Neural progenitor cell (in vitro differentiated cells): Measurements from ENCODE around the gene LRP1-AS. TPM values are rescaled to one million over a fixed set of nuclear protein-coding genes. Genes with fewer than 3 reads are reported as not detected.

ENCODE experiments used
- DNase-seq: peaks from one replicate; pipeline ENCODE4 v3.0.0-alpha.2; 2016; ENCODE audit warnings: low spot score
- H2AFZ ChIP-seq: fragments of 200-600 bp; sonication (generic); replicated peaks from 2 replicates; pipeline ENCODE4 v1.6.1; 2016; ENCODE audit warnings: antibody characterized with exemption
- H3F3A ChIP-seq: fragments of 200-600 bp; sonication (generic); 2 replicates; pipeline ENCODE4 v1.6.1; 2016; ENCODE audit warnings: antibody characterized with exemption, low read depth
- H3K27ac ChIP-seq: fragments of 200-600 bp; sonication (generic); 2 replicates; pipeline ENCODE4 v1.5.1; 2016; ENCODE audit warnings: mild to moderate bottlenecking
- H3K27me3 ChIP-seq: fragments of 200-600 bp; sonication (generic); 2 replicates; pipeline ENCODE4 v1.6.1; 2016; ENCODE audit warnings: mild to moderate bottlenecking, moderate library complexity
- H3K36me3 ChIP-seq: fragments of 200-600 bp; sonication (generic); 2 replicates; pipeline ENCODE4 v1.5.1; 2016
- H3K4me1 ChIP-seq: fragments of 200-600 bp; sonication (generic); 2 replicates; pipeline ENCODE4 v1.6.1; 2016; ENCODE audit warnings: mixed run types
- H3K4me2 ChIP-seq: fragments of 200-600 bp; sonication (generic); 2 replicates; pipeline ENCODE4 v1.6.1; 2016
- H3K4me3 ChIP-seq: fragments of 200-600 bp; sonication (generic); 2 replicates; pipeline ENCODE4 v1.5.1; 2016
- H3K79me2 ChIP-seq: fragments of 200-600 bp; sonication (generic); 2 replicates; pipeline ENCODE4 v1.6.1; 2016; ENCODE audit warnings: low read depth
- H3K9ac ChIP-seq: fragments of 200-600 bp; sonication (generic); 2 replicates; pipeline ENCODE4 v1.6.1; 2016
- H3K9me3 ChIP-seq: fragments of 200-600 bp; sonication (generic); 2 replicates; pipeline ENCODE4 v1.5.1; 2016; ENCODE audit warnings: low read depth
- H4K20me1 ChIP-seq: fragments of 200-600 bp; sonication (generic); 2 replicates; pipeline ENCODE4 v1.6.1; 2016; ENCODE audit warnings: low read depth
- H3K27ac Mint-ChIP-seq: 3 replicates; pipeline ENCODE4 v1.8.0; 2021; ENCODE audit warnings: mixed read lengths
- H3K27me3 Mint-ChIP-seq: 2 replicates; pipeline ENCODE4 v1.8.0; 2022; ENCODE audit warnings: low read depth, mild to moderate bottlenecking, inconsistent platforms, moderate library complexity, mixed read lengths; ENCODE audit not compliant: insufficient read depth
- H3K36me3 Mint-ChIP-seq: 3 replicates; pipeline ENCODE4 v1.8.0; 2021; ENCODE audit warnings: mixed read lengths
- H3K4me1 Mint-ChIP-seq: 3 replicates; pipeline ENCODE4 v1.8.0; 2021; ENCODE audit warnings: mixed read lengths
- H3K4me3 Mint-ChIP-seq: 3 replicates; pipeline ENCODE4 v1.8.0; 2021; ENCODE audit warnings: mild to moderate bottlenecking, moderate library complexity, mixed read lengths
- H3K9me3 Mint-ChIP-seq: 3 replicates; pipeline ENCODE4 v1.8.0; 2020; ENCODE audit warnings: mixed read lengths
- CTCF ChIP-seq: fragments of 200-600 bp; sonication (generic); IDR thresholded peaks from 2 replicates; pipeline ENCODE4 v1.5.1; 2017; ENCODE audit warnings: antibody characterized with exemption, mild to moderate bottlenecking
- EZH2 ChIP-seq: fragments of 200-600 bp; sonication (generic); IDR thresholded peaks from 2 replicates; pipeline ENCODE4 v1.6.1; 2017; ENCODE audit warnings: antibody characterized with exemption, mild to moderate bottlenecking, moderate library complexity
- EZH2phosphoT487 ChIP-seq: fragments of 200-600 bp; sonication (generic); IDR thresholded peaks from 2 replicates; pipeline ENCODE4 v1.6.1; 2017; ENCODE audit warnings: antibody characterized with exemption
- total RNA-seq: library from RNA; depleted of rRNA; stranded (reverse); fragments of >200 nt; gene quantifications from 2 replicates; pipeline ENCODE4 v1.2.3, GENCODE V29; 2015; ENCODE audit warnings: low replicate concordance

LRP1-AS gene
- total RNA-seq, 1 donor from 2014 or later, result not detected

DNA sequence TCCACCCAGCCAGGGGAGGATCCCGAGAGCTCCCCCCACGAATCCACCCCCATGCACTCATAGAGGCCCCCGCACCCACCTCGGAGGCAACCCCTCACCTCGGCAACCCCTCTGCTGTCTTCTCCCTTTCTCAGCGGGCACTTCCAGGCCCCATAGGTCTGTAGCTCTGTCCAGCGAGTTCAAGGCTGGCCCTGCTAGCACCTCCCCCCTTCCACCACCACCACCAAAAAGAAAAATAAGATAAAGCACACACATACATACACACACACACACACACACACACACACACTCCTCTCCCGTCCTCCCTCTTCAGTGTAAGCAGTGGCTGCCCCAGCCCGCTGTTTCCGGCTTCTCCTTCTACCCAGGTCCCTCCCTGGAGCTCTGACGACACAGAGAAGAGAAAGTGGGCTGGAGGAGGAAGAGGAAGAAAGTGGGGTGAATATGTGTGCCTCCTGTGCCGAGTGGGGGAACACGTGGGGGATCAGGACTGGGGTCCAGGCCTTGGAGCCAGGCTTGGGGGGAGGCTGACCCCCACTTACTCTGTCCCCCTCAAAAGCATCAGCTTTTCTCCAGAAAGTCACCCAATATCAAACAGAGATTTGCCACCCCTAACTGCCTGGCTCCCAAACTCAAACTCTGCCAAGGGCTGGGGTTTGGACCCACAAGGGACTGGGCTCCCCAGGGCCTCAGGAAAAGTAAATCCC, 36.2 kb downstream of the LRP1-AS start, which contains the start of gene STAT6:
Gene STAT6 (minus strand): TSS at position 332 of the 704 bp plus-strand sequence. CDS start 3,084 bp downstream, outside the sequence.
- peak within 1 kb of the TSS; percentile 97 for H3K27ac Mint-ChIP-seq
- H3K27ac ChIP-seq, result peak within 1 kb of the TSS; percentile 60
- peak within 1 kb of the TSS; percentile 63 for H2AFZ ChIP-seq
- H3K36me3 ChIP-seq, result no peaks in the 10 kb centered on the region
- no peak for TF ChIP-seq EZH2
- TF ChIP-seq EZH2phosphoT487, result no peak
- no peak for TF ChIP-seq CTCF
- peaks cover 22% of the 10 kb centered on the region for H3K4me1 ChIP-seq
- no peak within 1 kb of the TSS for H3K9ac ChIP-seq
- peaks cover 20% of the 10 kb centered on the region for H3F3A ChIP-seq
- H3K9me3 ChIP-seq, result no peaks in the 10 kb centered on the region
- H3K79me2 ChIP-seq, result peaks cover 3% of the 10 kb centered on the region
- no peaks in the 10 kb centered on the region for H3K27me3 ChIP-seq
- peak; percentile 65 for DNase-seq
- peaks cover 4% of the 10 kb centered on the region for H3K36me3 Mint-ChIP-seq
- H4K20me1 ChIP-seq, result no peaks in the 10 kb centered on the region
- peaks cover 2% of the 10 kb centered on the region for H3K9me3 Mint-ChIP-seq
- peak within 1 kb of the TSS; percentile 41 for H3K4me3 ChIP-seq
- H3K4me2 ChIP-seq, result peak within 1 kb of the TSS; percentile 81
- H3K4me3 Mint-ChIP-seq, result peak within 1 kb of the TSS; percentile 86
- peaks cover 5% of the 10 kb centered on the region for H3K27me3 Mint-ChIP-seq
- H3K4me1 Mint-ChIP-seq, result peaks cover 44% of the 10 kb centered on the region

DNA sequence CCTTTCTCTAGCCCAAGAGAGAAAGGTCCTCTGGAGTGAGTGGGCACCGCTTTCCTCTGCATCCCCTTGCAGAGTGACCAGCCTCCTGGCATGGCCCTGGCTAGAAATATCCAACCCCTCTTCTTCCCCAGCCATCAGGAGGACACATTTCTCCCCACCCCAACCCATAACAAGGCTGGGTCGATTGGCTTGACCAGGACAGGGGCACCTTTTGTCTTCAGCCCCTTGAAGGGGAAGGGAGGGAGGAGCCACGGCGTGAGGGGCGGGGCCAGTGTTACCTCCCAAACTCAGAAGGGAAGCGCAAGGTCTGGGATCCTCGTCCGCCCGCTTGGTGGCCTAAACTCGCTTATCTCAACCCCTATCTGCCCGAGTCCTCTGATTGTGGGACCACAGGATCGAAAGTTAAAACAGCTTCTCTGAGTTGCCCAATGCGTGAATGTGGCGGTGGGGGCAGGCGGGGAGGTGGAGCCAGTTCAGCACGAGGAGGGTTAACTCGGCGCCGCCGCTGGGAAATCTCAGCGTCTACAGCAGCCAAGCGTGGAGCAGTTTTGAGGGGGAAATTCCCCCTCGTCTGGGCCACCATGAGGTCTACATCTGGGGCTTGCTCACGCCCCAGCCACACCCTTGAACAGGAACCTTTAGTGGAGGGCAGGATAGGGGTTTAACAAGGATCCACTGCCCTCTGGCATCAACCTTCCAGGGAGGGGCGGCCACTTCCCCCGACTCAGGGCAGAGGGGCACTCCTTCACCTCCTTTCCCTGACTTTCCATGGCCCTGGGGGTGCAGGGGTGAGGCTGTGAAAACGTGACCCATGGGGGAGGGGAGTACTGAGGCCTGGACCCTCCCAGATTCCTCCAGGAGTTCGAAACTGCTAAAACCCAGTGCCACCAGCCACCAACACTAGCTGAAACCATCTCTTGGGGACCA, 37.1 kb downstream of the LRP1-AS start:
- H3F3A ChIP-seq, result peaks cover 20% of the 10 kb centered on the region
- H3K36me3 ChIP-seq, result no peaks in the 10 kb centered on the region
- TF ChIP-seq EZH2phosphoT487 (no peak), CTCF (peak; percentile 22)
- H3K9ac ChIP-seq, result no peak overlapping the region
- peak overlapping the region; percentile 41 for H3K4me3 ChIP-seq
- no peaks in the 10 kb centered on the region for H3K9me3 ChIP-seq
- DNase-seq, result peak; percentile 91
- H2AFZ ChIP-seq, result peak overlapping the region; percentile 63
- peaks cover 2% of the 10 kb centered on the region for H3K9me3 Mint-ChIP-seq
- no peak overlapping the region for H3K27ac ChIP-seq
- H3K79me2 ChIP-seq, result peaks cover 3% of the 10 kb centered on the region
- peaks cover 4% of the 10 kb centered on the region for H3K36me3 Mint-ChIP-seq
- no peaks in the 10 kb centered on the region for H4K20me1 ChIP-seq
- H3K4me2 ChIP-seq, result peak overlapping the region; percentile 81
- peaks cover 22% of the 10 kb centered on the region for H3K4me1 ChIP-seq
- H3K4me3 Mint-ChIP-seq, result peak overlapping the region; percentile 86
- H3K4me1 Mint-ChIP-seq, result peaks cover 44% of the 10 kb centered on the region
- H3K27me3 Mint-ChIP-seq, result peaks cover 5% of the 10 kb centered on the region
- peak overlapping the region; percentile 97 for H3K27ac Mint-ChIP-seq
- no peaks in the 10 kb centered on the region for H3K27me3 ChIP-seq

GRCh38 chr12:57109207-57110103, 38.0 kb downstream of the LRP1-AS start:
- peaks cover 3% of the 10 kb centered on the region for H3K79me2 ChIP-seq
- peak overlapping the region; percentile 97 for H3K27ac Mint-ChIP-seq
- H3K36me3 ChIP-seq, result no peaks in the 10 kb centered on the region
- H3K9ac ChIP-seq, result no peak overlapping the region
- peaks cover 20% of the 10 kb centered on the region for H3F3A ChIP-seq
- peaks cover 22% of the 10 kb centered on the region for H3K4me1 ChIP-seq
- no peaks in the 10 kb centered on the region for H4K20me1 ChIP-seq
- peak overlapping the region; percentile 86 for H3K4me3 Mint-ChIP-seq
- H3K36me3 Mint-ChIP-seq, result peaks cover 4% of the 10 kb centered on the region
- H3K4me2 ChIP-seq, result peak overlapping the region; percentile 81
- peaks cover 9% of the 10 kb centered on the region for H3K27me3 Mint-ChIP-seq
- peaks cover 44% of the 10 kb centered on the region for H3K4me1 Mint-ChIP-seq
- no peak for DNase-seq
- no peaks in the 10 kb centered on the region for H3K27me3 ChIP-seq
- H2AFZ ChIP-seq, result peak overlapping the region; percentile 63
- H3K27ac ChIP-seq, result no peak overlapping the region
- H3K9me3 Mint-ChIP-seq, result peaks cover 2% of the 10 kb centered on the region
- H3K9me3 ChIP-seq, result no peaks in the 10 kb centered on the region
- peak overlapping the region; percentile 41 for H3K4me3 ChIP-seq
- TF ChIP-seq EZH2 (no peak), EZH2phosphoT487 (no peak)
